Measurements from ENCODE around the gene AFAP1L2. TPM values are rescaled to one million over a fixed set of nuclear protein-coding genes. Genes with fewer than 3 reads are reported as not detected.

The AFAP1L2 gene
- total and polyA plus RNA-seq, 9 of the 15 experiments (the other 6 are each of a cell fraction or from before 2014, with no cell fraction given), result 0.07 TPM; not detected in 8

- POLR2A ChIA-PET, result no interaction called here
- intact Hi-C loops (cut with micrococcal nuclease) (no loop called here), in situ Hi-C loops (cut with MboI) (no loop called here)
- Histone ChIP-seq H3K4me3 (no peak overlapping the region), H3K36me3 (ENCODE audit: control insufficient read depth, insufficient read depth, low read length) (no peaks in the 10 kb centered on the region), H3K9me3 (replicated peaks; ENCODE audit: control insufficient read depth, insufficient read depth, low read depth, low read length) (no peaks in the 10 kb centered on the region), H3K9me1 (ENCODE audit: control insufficient read depth, insufficient read depth, low read length) (no peaks in the 10 kb centered on the region), H3K79me2 (ENCODE audit: control insufficient read depth, insufficient read depth, low read length) (no peaks in the 10 kb centered on the region), H3K27ac (ENCODE audit: extremely low read depth, low read depth, low read length) (no peak overlapping the region), H3K4me1 (replicated peaks in 1 of 2; ENCODE audit: control insufficient read depth in 2 of 2, insufficient read depth in 2 of 2, low read length in 2 of 2) (no peaks in the 10 kb centered on the region), H3K9ac (ENCODE audit: insufficient read depth in 1 of 2, low read depth in 2 of 2, low read length in 2 of 2) (no peak overlapping the region), H2AFZ (ENCODE audit: low read depth, low read length) (no peak overlapping the region), H3K4me2 (ENCODE audit: insufficient read depth, low read length) (no peak overlapping the region), H4K20me1 (replicated peaks; ENCODE audit: control insufficient read depth, insufficient read depth, low read length) (no peaks in the 10 kb centered on the region), H3K27me3 (ENCODE audit: control insufficient read depth in 2 of 2, insufficient read depth in 2 of 2, low read length in 2 of 2) (no peaks in the 10 kb centered on the region)
- FAIRE-seq (no peak), DNase-seq (ENCODE audit: extremely low read depth in 1 of 4, low spot score in 3 of 4) (no peak), ATAC-seq (no peak)
- 9% methylated on average over 5 of the region's 5 CpGs for WGBS (ENCODE audit: insufficient coverage, low coverage, missing lambda C conversion rate)
- CTCF ChIA-PET (ENCODE audit: low intra/inter-chr PET ratio), result no interaction called here
- BruUV-seq (replicated peaks), result no TSS peak
- TF ChIP-seq ZNF696 (CRISPR knock-in tag; conservative IDR thresholded peaks at IDR 0.05), result no peak
- TF ChIP-seq TAF7 (tag; IDR thresholded peaks at IDR 0.05), result no peak
- no peak for TF ChIP-seq ETV5 (CRISPR knock-in tag; IDR thresholded peaks at IDR 0.05; ENCODE audit: low read depth)
- TF ChIP-seq TRIM28 (IDR thresholded peaks at IDR 0.05), result no peak
- no peak for TF ChIP-seq ZNF274 (IDR thresholded peaks at IDR 0.05; ENCODE audit: borderline replicate concordance, low read depth, low read length)
These were observed 145.9 kb downstream of the AFAP1L2 start for GRCh38 chr10:114258274-114258840.

GRCh38 chr10:114257498-114257897, 146.8 kb downstream of the AFAP1L2 start:
- no peak overlapping the region for H3K9ac ChIP-seq (ENCODE audit: insufficient read depth in 1 of 2, low read depth in 2 of 2, low read length in 2 of 2)
- no peaks in the 10 kb centered on the region for H3K9me3 ChIP-seq (replicated peaks; ENCODE audit: control insufficient read depth, insufficient read depth, low read depth, low read length)
- intact Hi-C loops (cut with micrococcal nuclease), result no loop called here
- H4K20me1 ChIP-seq (replicated peaks; ENCODE audit: control insufficient read depth, insufficient read depth, low read length), result no peaks in the 10 kb centered on the region
- DNase-seq (ENCODE audit: extremely low read depth in 1 of 4, low spot score in 3 of 4) (no peak), FAIRE-seq (no peak), ATAC-seq (no peak)
- H3K27me3 ChIP-seq (ENCODE audit: control insufficient read depth in 2 of 2, insufficient read depth in 2 of 2, low read length in 2 of 2), result no peaks in the 10 kb centered on the region
- H3K36me3 ChIP-seq (ENCODE audit: control insufficient read depth, insufficient read depth, low read length), result no peaks in the 10 kb centered on the region
- H3K4me3 ChIP-seq, result no peak overlapping the region
- no TSS peak for BruUV-seq (replicated peaks)
- TF ChIP-seq MECOM (CRISPR knock-in tag; IDR thresholded peaks at IDR 0.05) (no peak), TBP (optimal IDR thresholded peaks at IDR 0.05; ENCODE audit: low read depth, low read length) (no peak), MCM2 (IDR thresholded peaks at IDR 0.05; ENCODE audit: low read depth) (no peak), VEZF1 (CRISPR knock-in tag; IDR thresholded peaks at IDR 0.05) (no peak), ZNF655 (CRISPR knock-in tag; IDR thresholded peaks at IDR 0.05) (no peak), RBM25 (IDR thresholded peaks at IDR 0.05; ENCODE audit: low read depth, low read length, severe bottlenecking) (peak; percentile 13)
- H3K27ac ChIP-seq (ENCODE audit: extremely low read depth, low read depth, low read length), result no peak overlapping the region
- no peak overlapping the region for H2AFZ ChIP-seq (ENCODE audit: low read depth, low read length)
- no peak overlapping the region for H3K4me2 ChIP-seq (ENCODE audit: insufficient read depth, low read length)
- 0% methylated on average over 2 of the region's 3 CpGs for WGBS (ENCODE audit: insufficient coverage, low coverage, missing lambda C conversion rate)
- no peaks in the 10 kb centered on the region for H3K9me1 ChIP-seq (ENCODE audit: control insufficient read depth, insufficient read depth, low read length)
- no peaks in the 10 kb centered on the region for H3K4me1 ChIP-seq (replicated peaks in 1 of 2; ENCODE audit: control insufficient read depth in 2 of 2, insufficient read depth in 2 of 2, low read length in 2 of 2)
- ChIA-PET CTCF (ENCODE audit: low intra/inter-chr PET ratio) (no interaction called here), POLR2A (interaction anchor here (0.6 kb wide), 1 partner anchor 15 kb away, joined by 3 read pairs; no protein-coding TSS in a partner anchor)
- no peaks in the 10 kb centered on the region for H3K79me2 ChIP-seq (ENCODE audit: control insufficient read depth, insufficient read depth, low read length)
- in situ Hi-C loops (cut with MboI), result no loop called here

All from K562 (cell line).